ENCODE measurements around the gene CACNB2.
"Not testable (repeated sequence)": the region's sequence is repeated elsewhere in the genome, so short reads cannot be mapped to it uniquely, and the experiment has no call there.

The CACNB2 gene

GRCh38 chr10:18179891-18180290, 39.7 kb downstream of the CACNB2 start:
- no peak for DNase-seq (ENCODE audit: low read depth)
- no peak overlapping the region for H3K4me3 ChIP-seq (ENCODE audit: low read depth, low read length)
- TF ChIP-seq CTCF (IDR thresholded peaks at IDR 0.05; ENCODE audit: low read depth, low read length), result no peak
- TF ChIP-seq, protein P1, sequence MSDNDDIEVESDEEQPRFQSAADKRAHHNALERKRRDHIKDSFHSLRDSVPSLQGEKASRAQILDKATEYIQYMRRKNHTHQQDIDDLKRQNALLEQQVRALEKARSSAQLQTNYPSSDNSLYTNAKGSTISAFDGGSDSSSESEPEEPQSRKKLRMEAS (IDR thresholded peaks at IDR 0.05; ENCODE audit: low read depth, low read length), result no peak
- TF ChIP-seq POLR2A (IDR thresholded peaks at IDR 0.05; ENCODE audit: extremely low read depth, insufficient read length), result no peak
- TF ChIP-seq MYC (IDR thresholded peaks at IDR 0.05; ENCODE audit: low read depth, low read length), result no peak

DNA sequence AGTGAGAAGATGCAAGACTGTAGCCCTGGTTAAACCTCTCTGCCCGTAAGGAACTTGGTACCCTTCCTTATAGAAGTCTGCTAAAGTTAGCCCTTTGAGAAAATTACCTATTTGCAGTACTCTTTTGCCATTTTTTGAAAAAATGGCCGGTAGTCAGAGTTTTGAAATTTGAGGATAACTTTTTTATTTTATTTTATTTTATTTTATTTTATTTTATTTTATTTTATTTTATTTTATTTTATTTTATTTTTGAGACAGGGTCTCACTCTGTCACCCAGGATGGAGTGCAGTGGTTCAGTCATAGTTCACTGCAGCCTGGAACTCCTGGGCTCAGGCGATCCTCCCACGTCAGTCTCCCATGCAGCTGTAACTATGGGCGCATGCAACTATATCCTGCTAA, 41.2 kb downstream of the CACNB2 start:
- not testable (repeated sequence) for H3K4me3 ChIP-seq (ENCODE audit: low read depth, low read length); DNase-seq (ENCODE audit: low read depth)

DNA sequence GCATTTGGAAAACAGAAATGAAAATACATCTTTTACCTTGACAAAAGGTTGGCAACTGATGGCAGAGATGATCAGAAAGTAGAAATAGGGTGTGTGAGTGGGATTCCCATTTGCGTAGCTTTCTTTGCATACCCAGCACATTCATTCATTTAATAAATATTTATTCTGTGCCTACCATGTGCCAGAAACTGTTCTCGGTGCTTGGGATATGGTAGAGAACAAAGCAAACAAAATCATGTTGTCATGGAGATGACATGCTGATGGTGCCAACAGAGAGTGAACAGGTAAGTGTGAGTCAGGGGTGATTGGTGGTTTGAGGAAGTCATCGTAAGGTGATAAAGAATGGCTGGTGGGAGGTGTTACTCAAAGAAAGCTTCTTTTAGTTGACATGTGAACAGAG, 45.4 kb downstream of the CACNB2 start:
- no peak for TF ChIP-seq POLR2A (IDR thresholded peaks at IDR 0.05; ENCODE audit: extremely low read depth, insufficient read length)

DNA sequence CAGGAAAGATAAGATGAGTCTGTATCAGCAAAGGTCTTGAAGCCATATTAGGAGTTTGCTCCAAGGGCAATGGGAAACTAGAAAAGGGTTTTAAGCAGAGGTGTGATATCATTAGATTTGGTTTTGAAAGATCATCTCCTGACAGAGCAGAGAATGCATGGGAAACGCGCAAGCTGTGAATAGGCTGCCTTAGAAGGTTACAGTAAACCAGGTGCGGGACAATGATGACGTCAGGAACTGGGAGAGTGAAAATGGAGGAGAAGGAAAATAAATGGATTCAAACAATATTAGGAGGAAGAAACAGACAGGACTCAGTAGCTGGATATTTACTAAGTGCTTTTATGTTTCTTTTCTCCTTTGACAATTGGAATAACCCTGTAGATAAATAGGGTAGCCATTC, 50.6 kb downstream of the CACNB2 start:
- no peak overlapping the region for H3K4me3 ChIP-seq (ENCODE audit: low read depth, low read length)
- TF ChIP-seq POLR2A (IDR thresholded peaks at IDR 0.05; ENCODE audit: extremely low read depth, insufficient read length) (no peak), MYC (IDR thresholded peaks at IDR 0.05; ENCODE audit: low read depth, low read length) (no peak), CTCF (IDR thresholded peaks at IDR 0.05; ENCODE audit: low read depth, low read length) (no peak)
- TF ChIP-seq, protein P1 (IDR thresholded peaks at IDR 0.05; ENCODE audit: low read depth, low read length), result no peak
- no peak for DNase-seq (ENCODE audit: low read depth)

More for the DNA sequence above, 45.4 kb downstream of the CACNB2 start:
- no peak for DNase-seq (ENCODE audit: low read depth)
- no peak overlapping the region for H3K4me3 ChIP-seq (ENCODE audit: low read depth, low read length)

DNA sequence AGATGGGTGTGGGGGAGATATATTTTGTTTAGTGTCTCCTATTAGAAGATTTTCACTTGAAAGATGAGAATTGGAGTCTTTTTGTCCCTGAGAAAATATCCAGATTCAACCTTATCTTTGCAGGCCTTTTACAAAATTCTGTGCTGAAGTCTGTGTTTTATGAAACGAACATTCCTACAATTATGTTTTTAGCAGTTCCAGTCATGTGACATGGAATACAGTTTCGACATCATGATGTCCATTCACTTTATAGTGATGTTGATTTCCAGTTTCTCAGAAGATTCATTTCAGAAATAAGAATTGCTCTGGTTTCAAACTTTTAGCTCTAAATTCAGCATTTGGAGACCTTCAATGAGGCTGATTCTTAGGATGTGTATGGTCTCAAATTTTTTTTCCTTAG, 54.4 kb downstream of the CACNB2 start:
- no peak for TF ChIP-seq CTCF (IDR thresholded peaks at IDR 0.05; ENCODE audit: low read depth, low read length)
- no peak for TF ChIP-seq MYC (IDR thresholded peaks at IDR 0.05; ENCODE audit: low read depth, low read length)
- TF ChIP-seq POLR2A (IDR thresholded peaks at IDR 0.05; ENCODE audit: extremely low read depth, insufficient read length), result no peak
- TF ChIP-seq, protein P1 (IDR thresholded peaks at IDR 0.05; ENCODE audit: low read depth, low read length), result no peak
- no peak for DNase-seq (ENCODE audit: low read depth)
- H3K4me3 ChIP-seq (ENCODE audit: low read depth, low read length), result no peak overlapping the region

DNA sequence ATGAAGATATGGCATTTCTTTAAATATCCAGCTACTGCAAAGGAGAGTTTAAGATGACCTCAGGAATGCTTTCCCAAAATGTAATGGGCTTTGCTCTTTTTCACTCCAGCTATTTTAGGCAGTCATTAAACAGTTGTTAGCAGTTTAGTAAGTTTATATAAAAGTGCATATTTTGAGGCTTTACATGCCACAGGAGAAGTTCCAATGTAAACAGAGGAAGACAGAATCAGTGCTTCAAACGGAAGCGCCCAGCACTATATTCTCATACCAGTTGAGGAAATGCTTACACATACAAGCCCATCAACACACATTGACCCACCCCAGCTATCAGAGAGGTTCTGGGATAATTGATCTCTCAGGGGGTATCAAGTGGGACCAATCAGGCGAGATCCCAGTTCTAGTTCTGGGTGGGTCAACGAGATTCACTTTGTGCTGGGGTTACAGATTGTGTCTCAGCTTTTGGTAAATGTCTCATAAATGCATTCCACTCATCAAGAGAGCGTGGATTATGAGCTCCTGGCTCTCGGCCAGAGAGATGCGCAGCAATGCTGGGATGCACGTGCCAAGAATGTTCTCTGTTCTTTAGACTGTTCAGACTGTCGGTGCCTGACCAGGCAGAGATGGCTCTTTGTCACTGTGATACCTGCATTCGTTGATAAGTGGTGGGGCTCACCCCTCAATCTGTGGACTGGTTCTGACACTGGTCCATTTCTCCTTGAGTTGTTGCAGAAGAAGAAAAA, 55.0 kb downstream of the CACNB2 start:
- H3K4me3 ChIP-seq (ENCODE audit: low read depth, low read length), result no peak overlapping the region
- DNase-seq (ENCODE audit: low read depth), result no peak
- TF ChIP-seq CTCF (IDR thresholded peaks at IDR 0.05; ENCODE audit: low read depth, low read length) (no peak), MYC (IDR thresholded peaks at IDR 0.05; ENCODE audit: low read depth, low read length) (no peak), POLR2A (IDR thresholded peaks at IDR 0.05; ENCODE audit: extremely low read depth, insufficient read length) (no peak)
- TF ChIP-seq, protein P1 (IDR thresholded peaks at IDR 0.05; ENCODE audit: low read depth, low read length), result no peak

Data from NB4 (cell line).